Type B pancreatic cell (in vitro differentiated cells): ENCODE results near the gene SUCLG2. TPM values are rescaled to one million over a fixed set of nuclear protein-coding genes. Genes with fewer than 3 reads are reported as not detected.

Source experiments
- DNase-seq: peaks from one replicate; pipeline ENCODE4 v3.0.0; 2021; ENCODE audit warnings: mixed read lengths; ENCODE audit not compliant: unreplicated experiment; ENCODE audit errors: extremely low spot score
- H3K27ac Mint-ChIP-seq: 2 replicates; pipeline ENCODE4 v1.8.0; 2021; ENCODE audit warnings: mild to moderate bottlenecking, mixed read lengths
- H3K27me3 Mint-ChIP-seq: 2 replicates; pipeline ENCODE4 v1.8.0; 2021; ENCODE audit warnings: mixed read lengths
- H3K36me3 Mint-ChIP-seq: 2 replicates; pipeline ENCODE4 v1.8.0; 2021; ENCODE audit warnings: mixed read lengths
- H3K4me1 Mint-ChIP-seq: one replicate; pipeline ENCODE4 v1.8.0; 2021; ENCODE audit warnings: mixed read lengths; ENCODE audit not compliant: unreplicated experiment
- H3K4me3 Mint-ChIP-seq: 2 replicates; pipeline ENCODE4 v1.8.0; 2021; ENCODE audit warnings: mild to moderate bottlenecking, mixed read lengths
- H3K9me3 Mint-ChIP-seq: 2 replicates; pipeline ENCODE4 v1.8.0; 2021; ENCODE audit warnings: mixed read lengths
- total RNA-seq: library from RNA; stranded (reverse); gene quantifications from 2 replicates; pipeline ENCODE4 v1.2.1, GENCODE V29; 2021; ENCODE audit warnings: low replicate concordance
- TF ChIP-seq, protein P1 (sequence below): fragments of 200-600 bp; sonication (generic); conservative IDR thresholded peaks from 2 replicates; pipeline ENCODE4 v1.5.0; 2021; ENCODE audit warnings: antibody characterized with exemption, mild to moderate bottlenecking

The SUCLG2 gene
- total RNA-seq, 1 donor from 2014 or later, result 42.8 TPM

DNA sequence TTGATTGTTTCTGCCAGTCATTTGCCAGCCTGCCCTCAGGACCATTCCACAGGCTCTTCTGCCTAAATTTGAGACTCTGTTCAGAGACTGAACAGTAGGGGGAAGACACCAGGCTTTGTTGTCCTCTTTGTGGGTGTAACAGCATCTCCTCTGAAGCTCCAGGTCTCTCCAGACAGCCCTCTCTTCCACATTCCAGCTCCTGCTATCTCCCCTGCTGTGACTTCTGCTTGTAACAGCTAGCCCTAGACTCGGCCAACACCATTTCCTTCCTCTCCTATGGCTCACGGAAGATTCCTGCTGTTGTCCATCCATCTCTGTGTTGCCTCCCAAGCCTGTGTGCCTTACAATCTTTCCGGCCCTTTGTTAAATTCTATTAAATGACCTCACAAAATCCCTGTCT is 40.2 kb downstream of the SUCLG2 start:
- DNase-seq, result no peak
- TF ChIP-seq, protein P1, sequence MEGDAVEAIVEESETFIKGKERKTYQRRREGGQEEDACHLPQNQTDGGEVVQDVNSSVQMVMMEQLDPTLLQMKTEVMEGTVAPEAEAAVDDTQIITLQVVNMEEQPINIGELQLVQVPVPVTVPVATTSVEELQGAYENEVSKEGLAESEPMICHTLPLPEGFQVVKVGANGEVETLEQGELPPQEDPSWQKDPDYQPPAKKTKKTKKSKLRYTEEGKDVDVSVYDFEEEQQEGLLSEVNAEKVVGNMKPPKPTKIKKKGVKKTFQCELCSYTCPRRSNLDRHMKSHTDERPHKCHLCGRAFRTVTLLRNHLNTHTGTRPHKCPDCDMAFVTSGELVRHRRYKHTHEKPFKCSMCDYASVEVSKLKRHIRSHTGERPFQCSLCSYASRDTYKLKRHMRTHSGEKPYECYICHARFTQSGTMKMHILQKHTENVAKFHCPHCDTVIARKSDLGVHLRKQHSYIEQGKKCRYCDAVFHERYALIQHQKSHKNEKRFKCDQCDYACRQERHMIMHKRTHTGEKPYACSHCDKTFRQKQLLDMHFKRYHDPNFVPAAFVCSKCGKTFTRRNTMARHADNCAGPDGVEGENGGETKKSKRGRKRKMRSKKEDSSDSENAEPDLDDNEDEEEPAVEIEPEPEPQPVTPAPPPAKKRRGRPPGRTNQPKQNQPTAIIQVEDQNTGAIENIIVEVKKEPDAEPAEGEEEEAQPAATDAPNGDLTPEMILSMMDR, result no peak
- no peak overlapping the region for H3K27ac Mint-ChIP-seq

DNA sequence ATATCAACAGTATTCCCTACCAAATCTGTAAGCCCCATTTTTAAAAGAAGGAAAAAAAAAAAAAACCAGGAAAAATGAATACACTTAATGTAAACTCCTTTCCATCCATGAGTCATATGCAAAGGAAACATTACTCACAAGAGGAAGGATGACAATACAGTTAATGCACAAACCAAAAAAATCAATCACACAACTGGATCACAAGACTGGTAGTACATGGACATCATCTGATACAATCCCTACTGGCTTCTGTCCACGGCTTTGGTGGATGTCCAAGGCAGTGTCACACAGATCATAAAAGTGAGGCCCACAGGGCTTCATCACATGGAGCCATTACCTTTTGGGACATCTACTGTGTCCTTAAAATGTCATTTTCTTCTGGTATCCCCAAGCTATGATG is 44.0 kb downstream of the SUCLG2 start:
- TF ChIP-seq, protein P1, result no peak
- H3K36me3 Mint-ChIP-seq, result peaks cover 34% of the 10 kb centered on the region
- DNase-seq, result no peak
- no peaks in the 10 kb centered on the region for H3K27me3 Mint-ChIP-seq
- H3K9me3 Mint-ChIP-seq, result no peaks in the 10 kb centered on the region
- no peak overlapping the region for H3K27ac Mint-ChIP-seq
- H3K4me3 Mint-ChIP-seq, result no peak overlapping the region
- peaks cover 5% of the 10 kb centered on the region for H3K4me1 Mint-ChIP-seq

More for the DNA sequence above, 40.2 kb downstream of the SUCLG2 start:
- Mint-ChIP-seq H3K27me3 (no peaks in the 10 kb centered on the region), H3K4me3 (no peak overlapping the region), H3K9me3 (no peaks in the 10 kb centered on the region), H3K4me1 (peaks cover 5% of the 10 kb centered on the region), H3K36me3 (peaks cover 31% of the 10 kb centered on the region)

DNA sequence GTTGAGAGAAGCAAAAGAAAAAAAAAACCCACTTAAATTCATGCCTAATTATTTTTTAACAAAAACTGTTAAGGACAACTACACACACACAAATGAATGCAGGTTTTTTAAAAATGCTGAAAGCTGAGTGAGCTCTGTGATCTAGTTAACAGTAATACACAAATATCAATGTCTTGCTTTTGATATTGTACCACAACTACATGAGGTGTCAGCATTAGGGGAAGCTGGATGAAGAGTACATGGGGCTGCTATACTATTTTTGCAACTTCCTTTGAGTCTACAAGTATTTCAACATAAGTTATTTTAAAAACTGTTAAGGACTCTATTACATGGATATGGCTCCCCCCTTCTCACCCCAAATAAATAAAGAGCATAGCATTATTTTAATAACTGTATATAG is 44.7 kb downstream of the SUCLG2 start:
- H3K27me3 Mint-ChIP-seq, result no peaks in the 10 kb centered on the region
- TF ChIP-seq, protein P1, result no peak
- no peaks in the 10 kb centered on the region for H3K9me3 Mint-ChIP-seq
- no peak overlapping the region for H3K27ac Mint-ChIP-seq
- no peak overlapping the region for H3K4me3 Mint-ChIP-seq
- peaks cover 32% of the 10 kb centered on the region for H3K36me3 Mint-ChIP-seq
- no peak for DNase-seq
- H3K4me1 Mint-ChIP-seq, result peaks cover 5% of the 10 kb centered on the region

DNA sequence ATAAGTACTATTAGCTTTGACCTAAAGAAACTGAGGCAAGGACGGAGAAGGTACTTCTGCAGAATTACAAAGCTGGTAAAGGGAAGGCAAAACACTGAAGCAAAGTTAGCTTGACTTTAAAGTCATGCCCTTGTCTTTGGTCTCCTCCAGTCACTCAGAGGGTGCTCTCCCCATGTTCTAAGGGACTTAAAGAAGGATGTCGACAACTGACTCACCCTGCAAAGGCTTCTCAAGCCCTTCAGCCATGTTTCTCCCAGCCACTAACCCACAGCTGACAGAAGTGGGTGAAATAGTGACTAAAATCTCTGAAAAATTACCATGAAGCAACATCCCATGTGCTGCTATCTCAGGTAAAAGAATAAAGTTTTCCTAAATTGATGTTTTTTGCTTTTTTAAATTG is 46.4 kb downstream of the SUCLG2 start:
- Mint-ChIP-seq H3K27ac (no peak overlapping the region), H3K27me3 (no peaks in the 10 kb centered on the region), H3K9me3 (no peaks in the 10 kb centered on the region), H3K4me3 (no peak overlapping the region), H3K36me3 (peaks cover 32% of the 10 kb centered on the region), H3K4me1 (no peaks in the 10 kb centered on the region)
- no peak for DNase-seq
- TF ChIP-seq, protein P1, result no peak

- Mint-ChIP-seq H3K4me3 (no peak overlapping the region), H3K27ac (no peak overlapping the region), H3K27me3 (no peaks in the 10 kb centered on the region), H3K36me3 (peaks cover 26% of the 10 kb centered on the region), H3K4me1 (peaks cover 10% of the 10 kb centered on the region), H3K9me3 (no peaks in the 10 kb centered on the region)
- no peak for DNase-seq
- TF ChIP-seq, protein P1, result no peak
These were observed 49.0 kb downstream of the SUCLG2 start for GRCh38 chr3:67605377-67605776.

DNA sequence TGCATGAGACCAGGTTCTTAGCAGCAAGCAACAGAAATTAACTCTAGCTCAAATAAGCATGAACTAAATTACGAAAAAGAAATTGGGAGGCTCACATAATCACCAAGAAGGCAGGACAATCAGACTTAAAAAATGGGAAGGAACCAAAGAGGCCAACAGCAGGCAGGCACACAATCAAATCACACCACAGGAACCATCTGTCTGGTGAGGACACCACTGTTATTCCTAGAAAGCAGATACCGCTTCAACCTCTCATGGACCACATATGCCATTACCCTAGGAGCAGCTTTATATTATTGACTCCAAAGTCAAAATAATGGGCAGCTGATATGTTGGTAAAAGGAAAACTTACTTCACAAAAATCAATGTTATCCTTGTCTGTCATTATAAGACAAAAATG is 51.6 kb downstream of the SUCLG2 start:
- H3K36me3 Mint-ChIP-seq, result peaks cover 13% of the 10 kb centered on the region

More for the DNA sequence above, 51.6 kb downstream of the SUCLG2 start:
- Mint-ChIP-seq H3K4me3 (no peak overlapping the region), H3K9me3 (no peaks in the 10 kb centered on the region), H3K27me3 (no peaks in the 10 kb centered on the region), H3K27ac (no peak overlapping the region), H3K4me1 (peaks cover 18% of the 10 kb centered on the region)
- DNase-seq, result no peak
- TF ChIP-seq, protein P1, result no peak
